Measurements from ENCODE around the gene APOO. TPM values are rescaled to one million over a fixed set of nuclear protein-coding genes. Genes with fewer than 3 reads are reported as not detected.

APOO gene
- total RNA-seq, 6 donors from 2014 or later = 0.89 to 15.0 (median 12.0) TPM

GRCh38 chrX:23799469-23800065 is 108.2 kb downstream of the APOO start:
- no peak for ATAC-seq (ENCODE audit: low FRiP score in 2 of 2)
- Histone ChIP-seq H3K9me3 (no peaks in the 10 kb centered on the region), H3K36me3 (no peaks in the 10 kb centered on the region), H3K4me3 (no peak overlapping the region), H3K4me1 (peaks cover 0 to 23% (median 5%) of the 10 kb centered on the region in 4 donors), H3K27me3 (no peaks in the 10 kb centered on the region), H3K27ac (peak overlapping the region in 3 of 4 donors; percentile 48 to 85 (median 81))
- WGBS, 2 donors = 69 to 74% methylated on average over 6 of the region's 6 CpGs
- TF ChIP-seq EP300 (IDR thresholded peaks at IDR 0.05) (no peak), POLR2A (IDR thresholded peaks at IDR 0.05) (no peak), POLR2AphosphoS5 (IDR thresholded peaks at IDR 0.05) (no peak)
- TF ChIP-seq, protein P1, sequence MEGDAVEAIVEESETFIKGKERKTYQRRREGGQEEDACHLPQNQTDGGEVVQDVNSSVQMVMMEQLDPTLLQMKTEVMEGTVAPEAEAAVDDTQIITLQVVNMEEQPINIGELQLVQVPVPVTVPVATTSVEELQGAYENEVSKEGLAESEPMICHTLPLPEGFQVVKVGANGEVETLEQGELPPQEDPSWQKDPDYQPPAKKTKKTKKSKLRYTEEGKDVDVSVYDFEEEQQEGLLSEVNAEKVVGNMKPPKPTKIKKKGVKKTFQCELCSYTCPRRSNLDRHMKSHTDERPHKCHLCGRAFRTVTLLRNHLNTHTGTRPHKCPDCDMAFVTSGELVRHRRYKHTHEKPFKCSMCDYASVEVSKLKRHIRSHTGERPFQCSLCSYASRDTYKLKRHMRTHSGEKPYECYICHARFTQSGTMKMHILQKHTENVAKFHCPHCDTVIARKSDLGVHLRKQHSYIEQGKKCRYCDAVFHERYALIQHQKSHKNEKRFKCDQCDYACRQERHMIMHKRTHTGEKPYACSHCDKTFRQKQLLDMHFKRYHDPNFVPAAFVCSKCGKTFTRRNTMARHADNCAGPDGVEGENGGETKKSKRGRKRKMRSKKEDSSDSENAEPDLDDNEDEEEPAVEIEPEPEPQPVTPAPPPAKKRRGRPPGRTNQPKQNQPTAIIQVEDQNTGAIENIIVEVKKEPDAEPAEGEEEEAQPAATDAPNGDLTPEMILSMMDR (IDR thresholded peaks at IDR 0.05) = no peak
- DNase-seq = no peak

DNA sequence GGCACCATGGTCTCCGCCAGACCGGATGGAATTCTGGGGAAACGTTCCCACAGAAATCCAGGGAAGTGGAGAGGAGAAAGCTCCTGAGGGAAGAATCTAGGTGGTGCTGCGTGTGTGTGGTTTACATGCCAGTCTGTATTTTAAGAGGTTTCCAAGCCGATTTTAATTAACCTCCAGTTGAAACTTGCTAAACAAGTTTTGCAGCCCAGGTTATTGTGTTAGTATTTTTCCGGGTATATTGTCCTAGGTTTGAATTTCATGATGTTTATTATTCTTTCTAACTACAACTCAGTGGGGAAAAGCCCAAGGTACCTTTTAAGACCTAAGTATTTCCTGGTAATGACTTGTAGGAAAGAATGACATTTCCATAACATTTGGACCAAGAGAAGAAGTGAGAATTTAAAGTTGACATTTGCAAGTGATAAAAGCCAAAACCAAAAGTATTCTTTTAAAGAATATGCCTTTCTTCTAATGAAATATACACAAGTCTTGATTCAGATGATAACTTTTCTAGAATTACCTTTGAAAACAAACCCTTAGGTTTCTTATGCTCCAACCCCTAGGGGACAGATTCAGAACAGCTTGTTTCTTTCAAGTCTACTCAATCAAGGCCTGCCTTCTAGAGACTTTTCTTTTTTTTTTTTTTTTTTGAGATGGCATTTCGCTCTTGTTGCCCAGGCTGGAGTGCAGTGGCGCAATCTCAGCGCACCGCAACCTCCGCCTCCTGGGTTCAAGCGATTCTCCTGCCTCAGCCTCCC is 110.2 kb downstream of the APOO start:
- no peaks in the 10 kb centered on the region for H3K27me3 ChIP-seq
- H3K9me3 ChIP-seq = no peaks in the 10 kb centered on the region
- ATAC-seq (ENCODE audit: low FRiP score in 2 of 2) (peak in 1 of 2 donors; percentile 19), DNase-seq (no peak)
- TF ChIP-seq POLR2A (IDR thresholded peaks at IDR 0.05) = peak in 1 of 4 donors; percentile 24
- no peak for TF ChIP-seq POLR2AphosphoS5 (IDR thresholded peaks at IDR 0.05)
- TF ChIP-seq, protein P1 (IDR thresholded peaks at IDR 0.05) = peak in 2 of 6 experiments; percentile 23 to 26
- peak in 1 of 4 donors; percentile 72 for TF ChIP-seq EP300 (IDR thresholded peaks at IDR 0.05)
- H3K4me3 ChIP-seq = no peak overlapping the region
- H3K4me1 ChIP-seq = peaks cover 0 to 19% (median 2%) of the 10 kb centered on the region in 4 donors
- H3K36me3 ChIP-seq = no peaks in the 10 kb centered on the region
- peak overlapping the region; percentile 69 to 85 (median 78) for H3K27ac ChIP-seq
- WGBS, 2 donors = 50 to 61% methylated on average over 12 of the region's 12 CpGs

DNA sequence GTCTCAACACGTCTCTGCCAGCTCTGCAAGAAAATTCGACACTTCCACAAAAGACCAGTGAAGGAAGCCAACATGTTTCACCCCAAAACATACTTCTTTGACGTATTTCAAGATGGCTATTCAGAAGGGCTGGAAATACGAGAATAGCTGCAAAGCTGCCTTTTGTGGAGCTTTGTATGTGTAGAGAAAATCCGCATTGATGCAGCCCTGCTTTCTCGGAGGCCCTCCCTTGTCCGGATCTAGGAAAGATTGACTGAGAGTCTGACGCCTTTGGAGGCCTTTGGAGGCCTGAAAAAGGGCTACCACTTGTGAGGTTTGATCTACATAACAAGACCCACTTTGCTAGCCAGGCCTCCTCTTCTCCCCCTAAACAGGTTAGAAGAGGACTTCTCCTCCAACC is 112.5 kb downstream of the APOO start:
- no peaks in the 10 kb centered on the region for H3K27me3 ChIP-seq
- ATAC-seq (ENCODE audit: low FRiP score in 2 of 2) (no peak), DNase-seq (no peak)
- no peak overlapping the region for H3K4me3 ChIP-seq
- peak overlapping the region in 3 of 4 donors; percentile 18 to 85 (median 55) for H3K27ac ChIP-seq
- TF ChIP-seq EP300 (IDR thresholded peaks at IDR 0.05) = no peak
- TF ChIP-seq, protein P1 (IDR thresholded peaks at IDR 0.05) = no peak
- no peak for TF ChIP-seq POLR2AphosphoS5 (IDR thresholded peaks at IDR 0.05)
- TF ChIP-seq POLR2A (IDR thresholded peaks at IDR 0.05) = no peak
- H3K36me3 ChIP-seq = no peaks in the 10 kb centered on the region
- peaks cover 0 to 21% (median 2%) of the 10 kb centered on the region in 4 donors for H3K4me1 ChIP-seq
- no peaks in the 10 kb centered on the region for H3K9me3 ChIP-seq
- WGBS, 2 donors = 73 to 83% methylated on average over 5 to 8 of the region's 8 CpGs

DNA sequence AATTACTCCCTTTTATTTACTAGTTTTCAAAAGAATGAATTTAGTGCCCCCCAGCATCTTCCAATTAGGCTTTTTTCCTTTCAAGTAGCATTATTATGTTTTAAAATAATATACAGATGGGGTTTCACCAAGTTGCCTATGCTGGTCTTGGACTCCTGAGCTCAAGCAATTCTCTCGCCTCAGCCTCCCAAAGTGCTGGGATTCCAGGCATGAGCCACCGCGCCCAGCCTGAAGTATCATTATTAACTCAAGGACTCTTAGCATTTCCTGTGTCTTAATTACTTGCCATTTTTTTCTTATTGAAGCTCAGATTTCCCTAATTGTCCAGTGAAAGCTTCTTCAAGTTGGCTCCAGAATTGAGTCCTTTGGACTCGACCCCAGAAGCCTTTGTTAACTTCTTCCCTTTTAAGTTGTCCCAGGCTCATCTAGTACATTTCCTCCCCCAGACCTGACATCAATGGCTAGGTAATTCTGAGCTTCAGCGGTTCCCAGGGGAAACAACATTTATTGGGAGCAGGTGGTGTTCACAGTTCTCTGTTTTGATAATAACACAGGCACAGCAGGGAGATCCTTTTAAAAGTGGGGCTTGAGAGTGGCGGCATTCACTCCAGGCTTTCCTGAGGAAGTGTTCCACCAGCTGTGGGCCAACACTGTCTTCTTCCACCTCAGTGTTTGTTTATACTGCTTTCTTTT is 114.7 kb downstream of the APOO start:
- TF ChIP-seq POLR2AphosphoS5 (IDR thresholded peaks at IDR 0.05) (no peak), EP300 (IDR thresholded peaks at IDR 0.05) (no peak), POLR2A (IDR thresholded peaks at IDR 0.05) (no peak)
- TF ChIP-seq, protein P1 (IDR thresholded peaks at IDR 0.05) = no peak
- 44 to 55% methylated on average over 5 to 6 of the region's 6 CpGs for WGBS, 2 donors

More for the DNA sequence above, 114.7 kb downstream of the APOO start:
- Histone ChIP-seq H3K27ac (peak overlapping the region; percentile 18 to 67 (median 36)), H3K4me1 (peaks cover 0 to 21% (median 2%) of the 10 kb centered on the region in 4 donors), H3K36me3 (no peaks in the 10 kb centered on the region), H3K4me3 (no peak overlapping the region), H3K9me3 (no peaks in the 10 kb centered on the region), H3K27me3 (no peaks in the 10 kb centered on the region)
- DNase-seq = peak in 1 of 2 donors; percentile 59
- ATAC-seq (ENCODE audit: low FRiP score in 2 of 2) = no peak

Data from upper lobe of left lung (tissue), 6 donors.